ENCODE results near the gene WDR90.

Gene WDR90

GRCh38 chr16:666572-666971, 17.4 kb downstream of the WDR90 start:
- DNase-seq (ENCODE audit: low spot score): no peak
- TF ChIP-seq CTCF (IDR thresholded peaks at IDR 0.05; ENCODE audit: extremely low read depth, missing control alignments): no peak

- TF ChIP-seq CTCF (IDR thresholded peaks at IDR 0.05; ENCODE audit: extremely low read depth, missing control alignments): no peak
- DNase-seq (ENCODE audit: low spot score): no peak
Measured at GRCh38 chr16:667113-667779, 18.1 kb downstream of the WDR90 start.

DNA sequence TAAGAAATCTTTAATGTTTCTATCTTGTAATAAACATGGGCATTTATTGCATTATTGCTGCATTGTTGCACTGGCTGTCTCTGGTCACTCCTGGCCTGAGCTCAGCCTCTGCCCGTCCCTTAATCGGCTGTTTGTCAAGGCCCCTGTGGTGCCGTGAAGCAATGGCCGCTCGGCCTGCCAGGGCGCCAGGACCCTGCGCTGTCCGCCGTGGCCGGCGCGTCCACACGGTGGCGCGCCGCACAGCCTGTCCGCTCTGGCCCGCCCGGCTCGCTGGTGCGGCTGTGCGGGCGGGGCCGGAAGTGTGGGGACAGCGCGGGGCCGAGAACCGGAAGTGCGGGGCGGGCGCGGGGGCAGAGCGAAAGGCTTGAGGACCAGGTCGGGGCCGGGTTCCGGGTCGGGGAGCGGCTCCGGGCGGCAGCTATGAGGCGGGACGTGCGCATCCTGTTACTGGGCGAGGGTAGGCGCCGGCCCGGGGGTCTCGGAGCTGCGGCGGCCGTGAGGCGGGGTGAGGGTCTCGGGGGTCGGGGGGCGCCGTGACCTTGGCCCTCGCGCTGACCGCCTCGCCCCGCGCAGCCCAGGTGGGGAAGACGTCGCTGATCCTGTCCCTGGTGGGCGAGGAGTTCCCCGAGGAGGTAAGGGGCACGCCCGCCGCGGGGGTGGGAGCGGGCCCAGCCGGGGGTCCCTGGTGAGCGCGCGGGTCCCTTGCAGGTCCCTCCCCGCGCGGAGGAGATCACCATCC, 18.8 kb downstream of the WDR90 start, which contains the start of gene RHOT2:
Gene RHOT2 (plus strand): TSS at position 353 of the 739 bp plus-strand sequence. CDS start 68 bp downstream, at position 421.
- peak; percentile 97 for DNase-seq (ENCODE audit: low spot score)

GRCh38 chr16:668519-669171, 19.5 kb downstream of the WDR90 start:
- no peak for TF ChIP-seq CTCF (IDR thresholded peaks at IDR 0.05; ENCODE audit: extremely low read depth, missing control alignments)
- no peak for DNase-seq (ENCODE audit: low spot score)

More for the DNA sequence above, 18.8 kb downstream of the WDR90 start, which contains the start of gene RHOT2:
- peak; percentile 100 for TF ChIP-seq CTCF (IDR thresholded peaks at IDR 0.05; ENCODE audit: extremely low read depth, missing control alignments)

- DNase-seq (ENCODE audit: low spot score): no peak
- no peak for TF ChIP-seq CTCF (IDR thresholded peaks at IDR 0.05; ENCODE audit: extremely low read depth, missing control alignments)
Measured at GRCh38 chr16:669666-670065, 20.5 kb downstream of the WDR90 start.

DNA sequence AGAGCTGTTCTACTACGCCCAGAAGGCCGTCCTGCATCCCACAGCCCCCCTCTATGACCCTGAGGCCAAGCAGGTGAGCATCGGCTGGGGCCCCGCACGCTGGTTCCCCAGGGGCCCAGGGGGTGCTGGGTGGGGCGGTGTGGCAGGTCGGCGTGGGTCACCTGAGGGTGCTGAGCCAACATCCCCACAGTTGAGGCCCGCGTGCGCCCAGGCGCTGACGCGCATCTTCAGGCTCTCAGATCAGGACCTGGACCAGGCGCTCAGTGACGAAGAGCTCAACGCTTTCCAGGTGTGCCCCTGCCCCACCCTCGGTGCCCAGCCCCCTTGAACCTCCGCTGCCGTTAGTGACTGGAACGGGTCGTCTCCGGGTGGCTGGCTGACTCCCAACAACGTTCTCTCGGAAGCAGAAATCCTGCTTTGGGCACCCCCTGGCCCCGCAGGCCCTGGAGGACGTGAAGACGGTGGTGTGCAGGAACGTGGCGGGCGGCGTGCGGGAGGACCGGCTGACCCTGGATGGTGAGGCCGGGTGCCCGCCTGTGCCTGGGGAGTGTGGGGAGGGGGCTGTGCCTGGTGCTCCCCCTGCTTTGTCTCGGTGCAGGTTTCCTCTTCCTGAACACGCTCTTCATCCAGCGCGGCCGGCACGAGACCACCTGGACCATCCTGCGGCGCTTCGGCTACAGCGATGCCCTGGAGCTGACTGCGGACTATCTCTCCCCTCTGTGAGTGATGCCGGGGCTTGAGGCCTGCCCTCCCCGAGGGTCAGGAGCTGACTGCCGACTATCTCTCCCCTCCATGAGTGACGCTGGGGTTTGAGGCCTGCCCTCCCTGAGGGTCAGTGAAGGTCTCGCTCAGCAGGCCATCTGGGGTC, 21.6 kb downstream of the WDR90 start:
- TF ChIP-seq CTCF (IDR thresholded peaks at IDR 0.05; ENCODE audit: extremely low read depth, missing control alignments): no peak
- no peak for DNase-seq (ENCODE audit: low spot score)
